NCI-H446 (cell line): ENCODE results near the gene LITAFD.
A peak's percentile ranks its signal among the peaks of the same experiment; 100 is the strongest.
"Not testable (repeated sequence)": the region's sequence is repeated elsewhere in the genome, so short reads cannot be mapped to it uniquely, and the experiment has no call there.

Experiments
- DNase-seq, 2 experiments: peaks; one replicate each; lab custom pipeline; 2025; lab: John Stamatoyannopoulos, UW

LITAFD gene

DNA sequence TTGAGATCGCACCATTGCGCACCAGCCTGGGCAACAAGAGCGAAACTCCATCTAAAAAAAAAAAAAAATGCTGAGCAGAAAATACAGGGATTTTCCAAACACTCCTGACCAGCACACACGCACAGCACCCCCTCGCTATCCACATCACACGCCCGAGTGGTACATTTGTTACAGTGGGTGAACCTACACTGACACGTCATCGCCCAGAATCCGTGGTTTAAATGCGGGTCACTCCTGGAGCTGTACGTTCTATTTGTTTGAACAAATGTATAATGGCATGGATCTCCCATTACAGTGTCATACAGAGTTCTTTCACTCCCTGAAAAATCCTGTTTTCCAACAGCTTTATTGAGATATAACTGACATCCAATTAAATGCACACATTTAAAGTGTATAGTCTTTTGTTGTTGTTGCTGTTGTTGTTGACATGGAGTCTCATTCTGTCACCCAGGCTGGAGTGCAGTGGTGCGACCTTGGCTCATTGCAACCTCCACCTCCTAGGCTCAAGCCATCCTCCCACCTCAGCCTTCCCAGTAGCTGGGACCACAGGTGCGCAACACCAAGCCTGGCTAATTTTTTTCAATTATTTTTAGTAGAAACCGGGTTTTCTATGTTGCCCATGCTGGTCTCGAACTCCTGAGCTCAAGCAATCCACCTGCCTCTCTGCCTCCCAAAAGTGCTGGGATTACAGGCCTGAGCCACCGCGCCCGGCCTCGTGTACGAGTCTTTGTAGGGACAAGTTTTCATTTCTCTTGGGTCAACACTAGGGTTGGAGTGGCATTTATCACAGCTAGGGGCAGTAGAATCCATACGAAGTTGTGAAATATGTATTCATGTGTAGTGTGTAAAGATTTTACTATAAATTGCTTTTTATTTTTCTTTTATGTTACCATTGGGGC lies 8.9 kb upstream of the LITAFD start:
- DNase-seq, result no peak

DNA sequence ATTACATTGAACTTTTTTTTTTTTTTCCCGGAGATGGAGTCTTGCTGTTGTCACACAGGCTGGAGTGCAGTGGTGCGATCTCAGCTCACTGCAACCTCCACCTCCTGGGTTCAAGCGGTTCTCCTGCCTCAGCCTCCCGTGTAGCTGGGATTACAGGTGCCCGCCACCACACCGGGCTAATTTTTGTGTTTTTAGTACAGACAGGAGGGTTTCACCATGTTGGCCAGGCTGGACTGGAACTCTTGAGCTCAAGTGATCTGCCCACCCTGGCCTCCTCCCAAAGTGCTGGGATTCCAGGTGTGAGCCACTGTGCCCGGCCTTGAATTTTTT lies 8.3 kb upstream of the LITAFD start:
- not testable (repeated sequence) for DNase-seq

DNA sequence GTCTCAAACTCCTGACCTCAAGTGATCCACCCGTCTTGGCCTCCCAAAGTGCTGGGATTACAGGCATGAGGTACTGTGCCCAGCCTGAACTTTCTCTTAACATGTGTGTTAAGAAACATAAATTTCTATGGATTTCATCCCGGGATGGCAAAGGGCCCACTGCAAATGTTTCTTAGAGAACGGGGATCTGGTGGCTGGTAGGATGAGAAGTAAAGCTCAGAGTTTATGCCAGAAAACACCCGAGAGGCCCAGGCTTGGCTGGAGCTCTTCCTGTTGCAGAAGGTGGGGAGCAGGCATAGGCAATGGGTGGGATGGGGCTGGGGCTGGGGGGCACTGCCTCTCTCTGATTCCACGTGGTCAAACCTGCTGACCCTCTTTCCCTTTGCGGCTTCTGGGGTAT lies 7.8 kb upstream of the LITAFD start:
- no peak for DNase-seq

DNA sequence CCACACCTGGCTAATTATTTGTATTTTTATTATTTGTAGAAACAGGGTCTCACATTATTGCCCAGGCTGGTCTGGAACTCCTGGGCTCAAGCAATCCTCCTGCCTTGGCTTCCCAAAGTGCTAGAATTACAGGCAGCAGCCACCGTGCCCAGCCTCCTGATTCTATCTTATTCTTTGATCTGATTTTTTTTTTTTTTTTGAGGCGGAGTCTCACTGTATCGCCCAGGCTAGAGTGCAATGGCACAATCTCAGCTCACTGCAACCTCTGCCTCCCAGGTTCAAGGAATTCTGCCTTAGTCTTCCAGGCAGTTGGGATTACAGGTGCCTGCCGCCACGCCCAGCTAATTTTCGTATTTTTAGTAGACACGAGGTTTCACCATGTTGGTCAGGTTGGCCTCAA lies 6.8 kb upstream of the LITAFD start:
- not testable (repeated sequence) for DNase-seq

DNA sequence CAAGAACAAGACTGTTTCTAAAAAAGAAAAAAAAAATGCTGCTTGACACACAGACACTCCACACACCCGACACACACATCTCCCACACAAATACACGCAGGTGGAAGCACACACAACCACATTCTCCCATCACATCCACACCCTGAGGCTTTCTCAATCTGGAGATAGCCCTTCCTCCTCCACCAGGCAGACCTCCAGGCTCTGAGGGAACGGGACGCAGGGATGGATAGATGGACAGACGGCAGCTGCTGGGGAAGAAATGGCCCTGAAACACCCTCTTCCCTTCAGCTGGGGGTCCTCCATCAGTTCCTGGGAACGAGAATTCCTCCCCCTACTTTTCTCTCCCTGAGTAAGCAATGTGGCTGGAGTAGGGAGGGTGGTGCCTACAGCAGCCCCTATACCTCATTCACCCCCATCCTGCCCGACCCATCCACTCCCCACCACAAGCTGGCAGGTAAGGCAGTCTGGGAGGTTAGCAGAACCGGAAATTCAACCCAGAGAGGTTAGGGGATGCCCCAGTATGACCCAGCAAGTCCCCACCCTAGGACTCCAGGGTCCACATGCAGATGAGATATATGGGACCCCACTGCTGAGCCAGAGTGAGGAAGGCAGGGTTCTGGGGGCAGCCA lies 4.1 kb upstream of the LITAFD start:
- DNase-seq, result no peak

DNA sequence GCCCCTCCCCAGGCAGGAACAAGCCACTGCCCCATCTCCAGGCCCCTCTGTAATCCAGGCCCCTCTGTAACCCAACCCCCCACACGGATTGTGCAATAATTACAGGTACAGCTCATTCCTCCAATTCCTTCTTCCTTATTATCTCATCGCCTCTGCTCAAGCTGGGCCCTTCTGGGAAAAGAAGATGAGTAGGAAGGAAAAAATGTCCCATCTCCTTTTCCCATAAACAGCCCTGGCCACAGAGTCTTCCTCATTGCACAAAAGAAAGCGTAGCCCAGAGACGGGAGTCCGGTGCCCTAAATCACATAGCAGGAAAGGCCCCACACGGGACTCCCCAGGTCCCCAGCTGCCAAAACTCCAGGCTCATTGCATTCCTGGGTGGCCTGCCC lies 3.6 kb upstream of the LITAFD start:
- DNase-seq, result no peak

GRCh38 chr16:8880839-8881510 lies 1.2 kb upstream of the LITAFD start:
- DNase-seq, result no peak

DNA sequence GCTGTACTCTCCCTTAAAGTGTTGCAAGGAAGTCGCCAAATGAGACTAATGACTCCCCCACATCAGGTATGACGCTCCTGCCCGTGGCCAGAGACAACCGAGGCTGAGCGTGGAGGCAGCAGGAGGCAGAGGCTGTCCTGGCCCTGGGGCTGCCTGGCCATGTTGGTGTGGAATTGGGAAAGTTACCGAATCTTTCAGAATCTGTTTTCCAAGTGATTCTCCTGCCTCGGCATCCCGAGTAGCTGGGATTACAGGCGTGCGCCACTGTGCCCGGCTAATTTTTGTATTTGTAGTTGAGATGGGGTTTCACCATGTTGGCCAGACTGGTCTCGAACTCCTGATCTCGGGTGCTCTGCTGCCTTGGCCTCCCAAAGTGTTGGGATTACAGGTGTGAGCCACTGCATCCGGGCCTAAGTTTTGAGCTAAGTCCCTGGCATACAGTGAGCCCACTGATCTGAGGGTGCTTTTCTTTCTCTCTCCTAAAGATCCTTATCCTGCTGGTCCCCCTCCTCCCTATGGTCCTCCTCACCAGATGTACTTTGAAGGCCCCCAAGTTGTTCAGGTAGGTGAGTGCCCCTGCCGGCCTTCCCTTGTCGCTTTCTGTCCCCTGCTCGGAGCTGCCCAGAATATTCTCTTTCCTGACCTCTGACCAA lies 700 bp downstream of the LITAFD start:
- DNase-seq, result no peak

DNA sequence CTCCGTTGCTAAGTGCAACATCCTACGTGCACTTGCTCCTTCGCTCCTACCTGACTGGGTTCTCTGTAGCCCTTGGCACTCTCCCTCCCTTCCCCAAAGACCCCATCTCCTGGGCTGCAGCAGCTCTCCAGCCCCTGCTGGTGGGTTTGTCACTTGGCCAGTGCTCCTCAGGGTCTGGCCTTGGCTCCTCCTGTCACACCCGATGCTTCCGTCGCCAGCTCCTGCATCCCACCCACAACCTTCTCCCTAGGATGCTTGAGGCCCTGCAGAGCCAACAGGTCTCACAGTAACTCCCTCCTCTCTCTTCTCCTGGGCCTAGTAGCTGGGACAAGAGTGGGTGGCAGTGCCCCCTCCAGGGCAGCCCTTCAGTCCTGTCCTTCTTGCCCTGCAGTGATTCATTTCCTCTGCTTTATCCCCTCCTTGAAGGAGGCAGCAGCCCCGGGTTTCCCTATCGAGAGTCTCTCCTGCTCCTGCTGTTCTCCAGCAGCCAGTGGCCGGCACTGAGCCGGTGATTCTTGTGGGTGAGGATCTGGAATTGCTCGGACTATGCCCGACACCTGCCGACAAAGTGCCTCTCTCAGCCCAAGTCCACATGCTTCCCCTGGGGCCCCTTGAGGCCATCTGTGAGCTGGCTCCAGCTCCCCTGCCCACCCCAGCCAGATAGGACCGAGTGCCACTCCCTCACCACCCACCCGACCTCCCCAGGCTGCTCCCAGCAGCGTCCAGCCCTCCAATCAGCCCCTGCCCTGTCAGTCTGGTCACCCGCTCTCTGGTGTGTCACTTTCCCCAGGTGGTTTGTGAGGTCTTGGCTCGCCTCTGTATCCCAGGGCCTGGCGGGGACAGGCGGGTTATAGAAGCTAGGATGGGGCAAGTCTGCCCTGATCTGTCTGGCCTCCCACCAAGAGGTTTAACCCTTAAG lies 3.8 kb downstream of the LITAFD start:
- no peak for DNase-seq

- DNase-seq, result no peak
These were observed 4.7 kb downstream of the LITAFD start for GRCh38 chr16:8886593-8887430.

- no peak for DNase-seq
These were observed 5.2 kb downstream of the LITAFD start for GRCh38 chr16:8887431-8887765.

DNA sequence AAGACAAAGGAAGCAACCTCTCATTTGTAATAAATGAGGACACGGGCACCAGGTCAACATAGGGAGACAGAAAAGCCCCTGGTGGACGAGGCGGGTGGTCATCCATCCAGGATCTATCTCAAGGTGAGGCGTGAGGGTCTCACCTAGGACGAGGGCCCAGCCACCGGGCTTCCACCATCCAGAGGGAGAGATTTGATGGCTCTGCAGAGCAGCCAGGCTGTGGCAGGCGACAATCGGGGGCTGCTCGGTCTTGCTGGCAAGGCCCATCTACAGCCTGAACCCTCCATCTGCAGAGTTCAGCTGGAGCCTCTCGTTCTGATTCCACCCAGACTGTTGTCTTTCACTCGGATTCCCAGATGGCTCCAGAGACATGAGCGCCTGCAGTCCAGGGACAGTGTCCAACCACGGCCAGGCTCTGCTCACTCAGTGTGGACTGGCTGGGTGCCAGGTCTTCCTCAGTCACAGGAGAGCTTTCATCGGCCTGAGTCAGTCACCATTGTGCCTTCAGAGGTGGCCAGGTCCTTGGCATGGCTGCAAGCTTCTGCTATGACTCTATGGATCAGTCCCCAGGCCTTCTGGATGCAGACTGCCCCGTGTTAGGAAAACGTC lies 5.9 kb downstream of the LITAFD start:
- DNase-seq, result peak in 1 of 2 experiments; percentile 62

DNA sequence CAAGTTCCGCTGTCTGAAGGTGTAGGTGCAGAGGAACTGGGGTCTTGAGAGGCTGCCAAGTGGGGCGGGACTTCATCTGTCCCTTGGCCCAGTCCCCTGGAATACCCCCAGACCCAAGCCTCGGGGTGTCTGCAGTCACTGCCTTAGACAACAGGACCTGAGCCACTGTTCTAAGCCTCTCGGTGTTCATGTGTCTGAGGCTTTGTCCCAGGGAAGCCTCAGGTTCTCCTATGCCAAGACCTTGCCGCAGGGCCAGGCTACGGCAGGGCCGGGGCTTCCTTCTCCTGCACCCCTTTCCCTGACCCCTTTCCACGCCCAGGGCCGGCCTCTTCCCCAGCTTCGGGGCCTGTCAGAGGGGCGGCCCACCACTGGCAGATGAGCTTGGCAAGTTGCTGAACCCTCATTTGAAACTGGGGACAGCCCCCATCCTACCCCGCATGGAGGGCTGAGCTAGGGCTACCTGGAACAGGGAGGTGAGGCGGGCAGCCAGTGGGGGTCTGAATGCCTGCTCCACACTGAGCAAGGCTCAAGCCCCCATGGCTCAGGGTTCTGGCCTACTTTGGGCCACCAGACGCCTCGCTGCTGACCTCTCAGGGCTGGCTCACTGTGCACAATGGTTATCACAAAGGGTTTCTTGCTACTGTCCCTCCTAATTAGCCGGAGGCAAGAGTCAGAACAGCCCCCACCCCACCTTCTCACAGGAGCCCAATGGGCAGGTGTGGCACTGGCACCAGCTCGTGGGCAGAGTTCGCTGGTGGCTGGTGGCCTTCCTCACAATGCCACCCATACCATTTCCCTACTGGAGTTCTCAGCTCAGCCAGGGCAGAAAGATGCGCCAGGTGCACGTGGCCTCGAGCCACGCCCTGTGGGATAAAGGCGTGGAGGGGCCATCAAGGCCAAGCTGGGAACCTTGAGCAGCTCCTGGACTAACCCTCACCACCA lies 7.1 kb downstream of the LITAFD start:
- no peak for DNase-seq

GRCh38 chr16:8889893-8890548 lies 7.9 kb downstream of the LITAFD start:
- DNase-seq, result no peak

- no peak for DNase-seq
These were observed 8.4 kb downstream of the LITAFD start for GRCh38 chr16:8890549-8890921.

DNA sequence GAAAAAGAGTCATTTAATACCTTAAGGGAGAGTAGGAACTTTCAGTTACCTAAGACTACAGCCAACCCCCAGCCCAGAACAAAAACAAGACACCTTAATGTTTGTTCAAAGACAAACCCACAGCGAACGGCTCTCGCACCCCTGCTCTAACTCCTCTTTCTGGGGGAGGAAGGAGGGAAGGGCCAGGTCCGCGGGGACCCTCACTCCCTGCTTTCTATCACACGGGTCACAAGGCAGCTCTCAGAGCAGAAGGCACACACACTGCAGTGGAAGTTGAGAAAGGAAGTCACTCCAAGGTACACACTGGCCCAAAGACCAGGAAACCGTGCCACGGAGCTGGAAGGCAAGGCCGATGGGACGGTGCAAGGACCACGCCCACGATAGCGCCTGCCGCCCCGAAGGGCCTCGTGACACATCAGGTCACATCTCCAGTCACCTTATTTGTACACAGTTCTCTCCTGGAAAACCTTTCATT lies 10.0 kb downstream of the LITAFD start:
- DNase-seq, result no peak

GRCh38 chr16:8893426-8893825 lies 11.3 kb downstream of the LITAFD start:
- DNase-seq, result no peak

DNA sequence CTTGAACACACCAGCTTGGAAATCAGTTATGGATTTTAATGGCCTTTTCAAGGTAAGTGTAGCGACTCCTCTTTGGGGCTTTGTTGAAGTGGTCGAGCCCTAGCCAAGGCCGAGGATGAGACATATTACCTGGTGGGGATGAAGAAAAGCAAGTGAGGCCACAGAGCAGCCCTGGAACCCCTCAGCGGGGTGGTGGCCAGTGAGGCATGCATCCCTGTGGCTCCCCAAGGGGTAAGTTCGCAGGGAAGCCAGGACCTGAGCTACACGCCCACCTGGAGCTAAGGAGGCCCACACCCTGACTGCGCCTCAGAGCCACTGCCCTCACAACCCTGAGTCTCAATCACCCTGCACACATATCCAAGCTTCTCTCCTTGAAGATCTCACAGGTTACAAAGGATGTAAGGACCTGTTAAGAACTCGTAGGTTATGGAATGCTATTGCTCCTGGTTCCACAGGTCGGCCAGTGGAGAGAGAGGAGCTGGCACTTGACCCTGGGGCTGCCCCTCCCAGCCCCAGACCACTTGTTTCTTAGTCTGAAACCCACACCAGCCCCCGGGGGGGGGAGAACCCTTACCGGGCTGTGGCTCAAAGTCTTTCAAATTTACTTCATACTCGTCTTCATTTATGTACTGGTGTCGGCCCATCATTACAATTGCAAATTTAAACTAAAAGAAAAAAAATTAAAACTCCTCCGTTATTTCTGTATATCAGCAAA lies 12.0 kb downstream of the LITAFD start:
- no peak for DNase-seq
